Neural progenitor cell (in vitro differentiated cells): Measurements from ENCODE around the gene DNAJC3. TPM values are rescaled to one million over a fixed set of nuclear protein-coding genes. Genes with fewer than 3 reads are reported as not detected.

ENCODE experiments used
- DNase-seq: peaks from one replicate; pipeline ENCODE4 v3.0.0-alpha.2; 2016; ENCODE audit warnings: low spot score
- H2AFZ ChIP-seq: fragments of 200-600 bp; sonication (generic); replicated peaks from 2 replicates; pipeline ENCODE4 v1.6.1; 2016; ENCODE audit warnings: antibody characterized with exemption
- H3F3A ChIP-seq: fragments of 200-600 bp; sonication (generic); 2 replicates; pipeline ENCODE4 v1.6.1; 2016; ENCODE audit warnings: antibody characterized with exemption, low read depth
- H3K27ac ChIP-seq: fragments of 200-600 bp; sonication (generic); 2 replicates; pipeline ENCODE4 v1.5.1; 2016; ENCODE audit warnings: mild to moderate bottlenecking
- H3K27me3 ChIP-seq: fragments of 200-600 bp; sonication (generic); 2 replicates; pipeline ENCODE4 v1.6.1; 2016; ENCODE audit warnings: mild to moderate bottlenecking, moderate library complexity
- H3K36me3 ChIP-seq: fragments of 200-600 bp; sonication (generic); 2 replicates; pipeline ENCODE4 v1.5.1; 2016
- H3K4me1 ChIP-seq: fragments of 200-600 bp; sonication (generic); 2 replicates; pipeline ENCODE4 v1.6.1; 2016; ENCODE audit warnings: mixed run types
- H3K4me2 ChIP-seq: fragments of 200-600 bp; sonication (generic); 2 replicates; pipeline ENCODE4 v1.6.1; 2016
- H3K4me3 ChIP-seq: fragments of 200-600 bp; sonication (generic); 2 replicates; pipeline ENCODE4 v1.5.1; 2016
- H3K79me2 ChIP-seq: fragments of 200-600 bp; sonication (generic); 2 replicates; pipeline ENCODE4 v1.6.1; 2016; ENCODE audit warnings: low read depth
- H3K9ac ChIP-seq: fragments of 200-600 bp; sonication (generic); 2 replicates; pipeline ENCODE4 v1.6.1; 2016
- H3K9me3 ChIP-seq: fragments of 200-600 bp; sonication (generic); 2 replicates; pipeline ENCODE4 v1.5.1; 2016; ENCODE audit warnings: low read depth
- H4K20me1 ChIP-seq: fragments of 200-600 bp; sonication (generic); 2 replicates; pipeline ENCODE4 v1.6.1; 2016; ENCODE audit warnings: low read depth
- H3K27ac Mint-ChIP-seq: 3 replicates; pipeline ENCODE4 v1.8.0; 2021; ENCODE audit warnings: mixed read lengths
- H3K27me3 Mint-ChIP-seq: 2 replicates; pipeline ENCODE4 v1.8.0; 2022; ENCODE audit warnings: low read depth, mild to moderate bottlenecking, inconsistent platforms, moderate library complexity, mixed read lengths; ENCODE audit not compliant: insufficient read depth
- H3K36me3 Mint-ChIP-seq: 3 replicates; pipeline ENCODE4 v1.8.0; 2021; ENCODE audit warnings: mixed read lengths
- H3K4me1 Mint-ChIP-seq: 3 replicates; pipeline ENCODE4 v1.8.0; 2021; ENCODE audit warnings: mixed read lengths
- H3K4me3 Mint-ChIP-seq: 3 replicates; pipeline ENCODE4 v1.8.0; 2021; ENCODE audit warnings: mild to moderate bottlenecking, moderate library complexity, mixed read lengths
- H3K9me3 Mint-ChIP-seq: 3 replicates; pipeline ENCODE4 v1.8.0; 2020; ENCODE audit warnings: mixed read lengths
- EZH2 ChIP-seq: fragments of 200-600 bp; sonication (generic); IDR thresholded peaks from 2 replicates; pipeline ENCODE4 v1.6.1; 2017; ENCODE audit warnings: antibody characterized with exemption, mild to moderate bottlenecking, moderate library complexity
- EZH2phosphoT487 ChIP-seq: fragments of 200-600 bp; sonication (generic); IDR thresholded peaks from 2 replicates; pipeline ENCODE4 v1.6.1; 2017; ENCODE audit warnings: antibody characterized with exemption
- small RNA-seq: library from RNA; depleted of rRNA; stranded (forward); fragments of <200 nt; gene quantifications from one replicate; pipeline ENCODE3, GENCODE V24; 2015
- total RNA-seq: library from RNA; depleted of rRNA; stranded (reverse); fragments of >200 nt; gene quantifications from 2 replicates; pipeline ENCODE4 v1.2.3, GENCODE V29; 2015; ENCODE audit warnings: low replicate concordance
- TF ChIP-seq, protein P1 (sequence below): fragments of 200-600 bp; sonication (generic); IDR thresholded peaks from 2 replicates; pipeline ENCODE4 v1.5.1; 2017; ENCODE audit warnings: antibody characterized with exemption, mild to moderate bottlenecking

Gene DNAJC3
- total RNA-seq, 1 donor from 2014 or later: 17.3 TPM

DNA sequence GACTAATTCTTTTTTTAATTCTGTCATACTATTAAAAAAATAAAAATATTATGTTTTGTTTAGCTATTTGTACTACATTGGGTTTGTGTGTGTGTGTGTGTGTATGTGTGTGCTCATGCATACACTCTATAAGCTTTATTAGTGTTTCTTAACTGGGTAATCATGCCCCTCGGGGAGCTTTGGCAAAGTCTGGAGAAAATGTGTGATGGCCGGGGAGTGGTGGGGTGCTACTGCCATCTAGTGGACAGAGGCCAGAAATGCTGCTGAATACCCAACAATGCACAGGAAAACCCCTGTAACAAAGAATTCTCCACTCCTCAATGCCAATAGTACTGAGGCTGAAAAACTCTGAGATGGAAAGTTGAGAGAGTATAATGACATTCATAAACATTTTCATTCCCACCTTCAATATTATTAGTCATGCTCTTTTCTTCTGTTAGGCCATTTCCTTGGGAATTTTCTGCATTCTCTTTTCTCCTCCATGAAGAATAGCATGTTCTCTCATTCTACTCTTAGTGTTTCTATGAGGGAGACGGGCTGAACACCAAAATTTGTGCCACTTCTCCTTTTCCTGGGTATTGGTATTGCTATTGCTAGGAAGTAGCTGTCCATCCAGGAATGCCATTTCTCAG is 157.3 kb downstream of the DNAJC3 start:
- Histone ChIP-seq H3F3A (no peaks in the 10 kb centered on the region), H3K4me1 (peaks cover 12% of the 10 kb centered on the region), H3K9me3 (peaks cover 5% of the 10 kb centered on the region), H3K27me3 (no peaks in the 10 kb centered on the region), H3K4me3 (no peak overlapping the region), H3K9ac (no peak overlapping the region), H4K20me1 (no peaks in the 10 kb centered on the region), H2AFZ (no peak overlapping the region), H3K36me3 (no peaks in the 10 kb centered on the region), H3K4me2 (no peak overlapping the region), H3K79me2 (no peaks in the 10 kb centered on the region), H3K27ac (no peak overlapping the region)
- no peak overlapping the region for H3K27ac Mint-ChIP-seq
- no peak overlapping the region for H3K4me3 Mint-ChIP-seq
- peaks cover 24% of the 10 kb centered on the region for H3K9me3 Mint-ChIP-seq
- H3K4me1 Mint-ChIP-seq: peaks cover 3% of the 10 kb centered on the region
- TF ChIP-seq EZH2phosphoT487 (no peak), EZH2 (no peak)
- TF ChIP-seq, protein P1, sequence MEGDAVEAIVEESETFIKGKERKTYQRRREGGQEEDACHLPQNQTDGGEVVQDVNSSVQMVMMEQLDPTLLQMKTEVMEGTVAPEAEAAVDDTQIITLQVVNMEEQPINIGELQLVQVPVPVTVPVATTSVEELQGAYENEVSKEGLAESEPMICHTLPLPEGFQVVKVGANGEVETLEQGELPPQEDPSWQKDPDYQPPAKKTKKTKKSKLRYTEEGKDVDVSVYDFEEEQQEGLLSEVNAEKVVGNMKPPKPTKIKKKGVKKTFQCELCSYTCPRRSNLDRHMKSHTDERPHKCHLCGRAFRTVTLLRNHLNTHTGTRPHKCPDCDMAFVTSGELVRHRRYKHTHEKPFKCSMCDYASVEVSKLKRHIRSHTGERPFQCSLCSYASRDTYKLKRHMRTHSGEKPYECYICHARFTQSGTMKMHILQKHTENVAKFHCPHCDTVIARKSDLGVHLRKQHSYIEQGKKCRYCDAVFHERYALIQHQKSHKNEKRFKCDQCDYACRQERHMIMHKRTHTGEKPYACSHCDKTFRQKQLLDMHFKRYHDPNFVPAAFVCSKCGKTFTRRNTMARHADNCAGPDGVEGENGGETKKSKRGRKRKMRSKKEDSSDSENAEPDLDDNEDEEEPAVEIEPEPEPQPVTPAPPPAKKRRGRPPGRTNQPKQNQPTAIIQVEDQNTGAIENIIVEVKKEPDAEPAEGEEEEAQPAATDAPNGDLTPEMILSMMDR: peak; percentile 96
- peak; percentile 76 for DNase-seq
- H3K27me3 Mint-ChIP-seq: no peaks in the 10 kb centered on the region
- peaks cover 25% of the 10 kb centered on the region for H3K36me3 Mint-ChIP-seq

DNA sequence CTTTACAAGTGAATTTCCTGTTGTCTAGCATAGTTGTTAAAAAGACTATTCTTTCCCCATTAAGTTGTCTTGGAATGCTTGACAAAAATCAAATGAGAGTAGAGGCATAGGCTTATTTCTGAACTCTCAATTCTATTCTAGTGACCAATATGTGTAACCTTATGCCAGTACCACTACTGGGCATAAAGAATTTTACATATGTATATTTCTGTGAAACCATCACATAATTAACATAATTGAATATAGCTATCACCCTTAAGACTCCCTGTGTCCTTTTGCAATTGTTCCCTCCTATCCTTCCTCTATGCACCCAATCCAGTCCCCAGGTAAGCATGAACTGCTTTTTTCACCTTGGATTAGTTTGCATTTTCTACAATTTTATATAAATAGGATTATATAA is 165.0 kb downstream of the DNAJC3 start:
- DNase-seq: no peak
- Histone ChIP-seq H3F3A (no peaks in the 10 kb centered on the region), H3K36me3 (no peaks in the 10 kb centered on the region), H3K27me3 (no peaks in the 10 kb centered on the region), H3K4me1 (no peaks in the 10 kb centered on the region), H3K4me3 (no peak overlapping the region), H4K20me1 (no peaks in the 10 kb centered on the region), H3K9me3 (peaks cover 12% of the 10 kb centered on the region), H2AFZ (no peak overlapping the region), H3K4me2 (no peak overlapping the region), H3K9ac (no peak overlapping the region), H3K79me2 (no peaks in the 10 kb centered on the region), H3K27ac (no peak overlapping the region)
- Mint-ChIP-seq H3K4me3 (no peak overlapping the region), H3K27me3 (no peaks in the 10 kb centered on the region), H3K4me1 (no peaks in the 10 kb centered on the region), H3K9me3 (peaks cover 27% of the 10 kb centered on the region), H3K27ac (no peak overlapping the region), H3K36me3 (peaks cover 40% of the 10 kb centered on the region)
- TF ChIP-seq, protein P1: no peak
- TF ChIP-seq EZH2 (no peak), EZH2phosphoT487 (no peak)

DNA sequence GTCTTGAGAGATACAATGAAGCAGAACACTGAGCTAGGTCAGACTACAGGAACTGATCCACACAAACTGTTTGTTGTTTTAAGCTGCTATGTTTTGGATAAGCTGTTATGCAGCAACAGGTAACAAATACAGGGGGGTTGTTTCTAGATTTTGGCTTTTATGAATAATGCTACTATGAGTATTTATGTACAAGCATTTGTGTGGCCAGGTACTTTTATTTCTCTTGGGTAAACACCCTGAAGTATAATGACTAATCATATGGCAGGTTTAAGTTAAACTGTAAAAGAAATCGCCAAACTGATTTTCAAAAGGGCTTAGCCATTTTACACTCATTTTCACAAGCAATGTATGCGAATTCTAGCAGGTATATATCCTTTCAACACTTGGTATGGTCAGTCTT is 166.0 kb downstream of the DNAJC3 start:
- Histone ChIP-seq H3K4me2 (no peak overlapping the region), H3K9me3 (peaks cover 12% of the 10 kb centered on the region), H3K79me2 (no peaks in the 10 kb centered on the region), H3F3A (no peaks in the 10 kb centered on the region), H3K27ac (no peak overlapping the region), H3K27me3 (no peaks in the 10 kb centered on the region), H3K4me1 (no peaks in the 10 kb centered on the region), H2AFZ (no peak overlapping the region), H4K20me1 (no peaks in the 10 kb centered on the region), H3K36me3 (no peaks in the 10 kb centered on the region), H3K4me3 (no peak overlapping the region), H3K9ac (no peak overlapping the region)
- Mint-ChIP-seq H3K4me3 (no peak overlapping the region), H3K36me3 (peaks cover 44% of the 10 kb centered on the region), H3K9me3 (peaks cover 30% of the 10 kb centered on the region), H3K27me3 (no peaks in the 10 kb centered on the region), H3K27ac (no peak overlapping the region), H3K4me1 (no peaks in the 10 kb centered on the region)
- DNase-seq: no peak
- TF ChIP-seq, protein P1: no peak
- TF ChIP-seq EZH2phosphoT487: no peak
- TF ChIP-seq EZH2: no peak

Small RNA genes within 50 kb of the gene (small RNA-seq; reads per million reads assigned to genes)
- not detected for gene HMGN1P24

Other genes starting within 250 kb of the DNAJC3 start
- 22.8 and 25.5 TPM in 2 replicates for gene CLDN10, start 124.4 kb upstream of the DNAJC3 start, total RNA-seq
- 47.1 and 70.4 TPM in 2 replicates for gene DZIP1, start 32.4 kb upstream of the DNAJC3 start, total RNA-seq